D721Med (cell line): Measurements from ENCODE around the gene FLYWCH1.
A peak's percentile ranks its signal among the peaks of the same experiment; 100 is the strongest.

ENCODE experiments used
- DNase-seq: peaks from one replicate; pipeline ENCODE4 v3.0.0; 2011; ENCODE audit warnings: low spot score; ENCODE audit not compliant: insufficient read length
- FAIRE-seq: peaks from 2 replicates; lab custom pipeline; 2011; peaks lifted over from hg19 to GRCh38; lab: Jason Lieb, UNC
- TF ChIP-seq, protein P1 (sequence below): IDR thresholded peaks from 2 replicates; pipeline ENCODE4 v1.5.1; 2012; ENCODE audit warnings: mild to moderate bottlenecking, control low read depth; ENCODE audit not compliant: insufficient read depth; ENCODE audit errors: missing control alignments

Gene FLYWCH1

DNA sequence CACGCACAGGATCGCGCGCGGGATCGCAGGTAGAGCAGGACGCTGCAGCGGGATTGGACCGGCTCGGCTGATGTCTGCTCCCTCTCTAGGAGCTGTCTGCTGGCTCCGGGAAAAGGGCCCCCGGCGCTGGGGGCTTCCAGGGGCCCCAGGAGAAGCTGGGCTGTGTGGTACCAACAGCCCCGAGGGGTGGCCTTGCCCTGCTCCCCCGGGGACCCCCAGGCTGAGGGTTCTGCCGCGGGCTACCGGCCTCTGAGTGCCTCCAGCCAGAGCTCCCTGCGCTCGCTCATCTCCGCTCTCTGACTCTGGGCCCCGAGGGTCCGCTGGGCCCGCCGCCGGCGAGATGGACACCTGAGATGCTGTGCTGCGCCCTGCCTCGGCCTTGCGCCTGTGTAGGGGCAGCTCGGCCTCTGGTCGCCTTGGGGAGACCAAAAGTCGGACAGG is 56.0 kb downstream of the FLYWCH1 start:
- DNase-seq = no peak
- FAIRE-seq = no peak
- TF ChIP-seq, protein P1, sequence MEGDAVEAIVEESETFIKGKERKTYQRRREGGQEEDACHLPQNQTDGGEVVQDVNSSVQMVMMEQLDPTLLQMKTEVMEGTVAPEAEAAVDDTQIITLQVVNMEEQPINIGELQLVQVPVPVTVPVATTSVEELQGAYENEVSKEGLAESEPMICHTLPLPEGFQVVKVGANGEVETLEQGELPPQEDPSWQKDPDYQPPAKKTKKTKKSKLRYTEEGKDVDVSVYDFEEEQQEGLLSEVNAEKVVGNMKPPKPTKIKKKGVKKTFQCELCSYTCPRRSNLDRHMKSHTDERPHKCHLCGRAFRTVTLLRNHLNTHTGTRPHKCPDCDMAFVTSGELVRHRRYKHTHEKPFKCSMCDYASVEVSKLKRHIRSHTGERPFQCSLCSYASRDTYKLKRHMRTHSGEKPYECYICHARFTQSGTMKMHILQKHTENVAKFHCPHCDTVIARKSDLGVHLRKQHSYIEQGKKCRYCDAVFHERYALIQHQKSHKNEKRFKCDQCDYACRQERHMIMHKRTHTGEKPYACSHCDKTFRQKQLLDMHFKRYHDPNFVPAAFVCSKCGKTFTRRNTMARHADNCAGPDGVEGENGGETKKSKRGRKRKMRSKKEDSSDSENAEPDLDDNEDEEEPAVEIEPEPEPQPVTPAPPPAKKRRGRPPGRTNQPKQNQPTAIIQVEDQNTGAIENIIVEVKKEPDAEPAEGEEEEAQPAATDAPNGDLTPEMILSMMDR = no peak

DNA sequence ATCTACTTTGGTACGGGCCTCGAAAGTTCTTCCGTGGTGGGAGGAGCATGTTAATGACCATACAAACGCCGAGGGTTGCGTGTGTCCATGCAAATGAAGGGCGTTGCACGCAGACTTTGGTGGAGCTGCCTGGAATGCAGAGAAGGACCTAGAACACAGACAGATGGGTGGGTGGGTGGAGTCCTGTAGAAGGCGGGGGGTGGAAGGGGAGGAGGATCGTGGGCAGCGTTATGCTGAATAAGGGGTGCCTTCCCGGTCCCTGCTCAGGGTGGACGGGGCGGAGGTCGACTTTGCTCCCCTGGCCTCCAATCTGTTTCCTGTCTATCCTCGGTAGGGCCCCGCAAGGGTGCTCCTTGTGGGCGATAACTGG is 56.6 kb downstream of the FLYWCH1 start:
- DNase-seq (peak; percentile 81), FAIRE-seq (no peak)
- TF ChIP-seq, protein P1 = no peak

DNA sequence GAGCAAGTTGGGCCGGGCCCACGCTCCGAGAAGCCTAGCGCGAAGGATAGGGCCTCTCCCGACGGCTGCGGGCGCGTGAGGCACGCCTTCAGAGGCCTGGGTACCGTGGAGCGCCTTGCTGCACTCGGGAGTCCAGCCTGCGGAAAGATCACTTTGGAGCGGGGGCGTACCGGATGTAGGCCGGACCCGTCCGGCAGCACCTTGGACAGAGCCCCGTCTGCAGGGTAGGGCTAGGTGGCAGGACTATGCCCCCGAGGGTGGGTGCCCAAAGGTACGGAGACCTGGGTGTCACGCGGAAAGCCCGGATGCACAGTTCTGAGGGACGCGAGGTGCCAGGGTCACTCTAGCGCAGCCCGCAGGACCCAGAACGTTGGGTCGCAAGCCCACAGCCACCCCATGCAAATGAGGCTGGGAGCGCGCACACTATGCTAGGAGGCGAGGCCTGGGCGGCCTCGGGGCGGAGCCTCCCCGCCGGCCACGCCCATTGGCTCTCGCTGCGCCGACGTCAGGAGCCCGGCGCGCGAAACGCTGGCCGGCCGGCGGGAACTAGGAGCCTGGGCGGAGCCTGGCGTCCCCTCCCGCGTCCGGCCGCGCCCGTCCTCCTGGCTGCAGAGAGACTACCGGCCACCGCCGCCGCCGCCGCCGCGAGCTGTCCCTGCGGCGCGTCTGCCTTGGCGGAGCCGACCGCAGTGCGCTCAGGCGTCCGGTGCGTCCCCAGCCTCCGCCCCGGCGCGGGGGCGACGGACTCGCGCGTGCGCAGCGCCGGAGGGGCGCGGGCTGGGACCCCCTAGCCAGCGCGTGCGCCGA is 57.2 kb downstream of the FLYWCH1 start, which contains the start of gene PAQR4:
Gene PAQR4 (plus strand): TSS at position 611 of the 807 bp plus-strand sequence. CDS start 327 bp downstream, outside the sequence.
- TF ChIP-seq, protein P1 = no peak
- DNase-seq (peak; percentile 95), FAIRE-seq (no peak)

DNA sequence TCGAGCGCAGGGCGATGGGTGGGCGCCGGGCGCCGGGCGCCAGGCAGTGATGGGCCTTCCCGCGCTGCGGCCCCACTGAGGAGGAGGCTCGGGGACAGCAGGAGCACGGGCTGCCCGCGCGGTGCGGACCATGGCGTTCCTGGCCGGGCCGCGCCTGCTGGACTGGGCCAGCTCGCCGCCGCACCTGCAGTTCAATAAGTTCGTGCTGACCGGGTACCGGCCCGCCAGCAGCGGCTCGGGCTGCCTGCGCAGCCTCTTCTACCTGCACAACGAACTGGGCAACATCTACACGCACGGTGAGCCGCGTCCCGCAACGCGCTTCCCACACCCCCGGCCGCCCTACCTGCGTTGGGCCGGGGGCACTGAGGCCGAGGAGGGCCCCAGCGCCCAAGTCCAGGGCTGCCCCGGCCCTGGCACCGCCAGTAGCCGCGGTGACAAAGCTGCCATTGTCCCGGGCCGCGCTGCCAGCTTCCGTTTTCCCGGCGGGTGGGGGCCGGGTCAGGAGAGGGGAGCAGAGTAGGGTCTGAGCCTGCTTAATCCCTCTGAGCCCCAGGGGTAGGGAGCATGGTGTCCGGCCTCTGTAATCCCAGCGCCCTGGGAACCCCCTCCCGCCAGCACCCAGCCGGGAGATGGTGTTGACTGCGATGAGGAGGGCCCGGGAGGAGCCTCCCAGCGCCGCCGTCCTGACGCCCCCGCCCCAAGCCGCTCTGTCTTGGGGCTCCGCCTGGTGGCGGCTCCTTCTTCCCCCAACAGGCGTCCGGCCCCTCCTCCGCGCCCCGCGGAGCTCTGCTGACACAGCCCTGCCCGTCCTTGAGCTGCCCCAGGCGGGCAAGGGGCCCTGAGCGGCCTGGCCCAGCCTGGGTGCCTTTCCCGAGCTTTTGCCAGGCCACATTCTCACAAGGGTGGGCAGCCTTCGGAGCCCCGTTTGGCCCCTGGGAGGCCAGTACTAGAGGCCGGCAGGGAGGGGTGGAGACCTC is 58.1 kb downstream of the FLYWCH1 start:
- FAIRE-seq (no peak), DNase-seq (peak; percentile 51)
- TF ChIP-seq, protein P1 = peak; percentile 41

DNA sequence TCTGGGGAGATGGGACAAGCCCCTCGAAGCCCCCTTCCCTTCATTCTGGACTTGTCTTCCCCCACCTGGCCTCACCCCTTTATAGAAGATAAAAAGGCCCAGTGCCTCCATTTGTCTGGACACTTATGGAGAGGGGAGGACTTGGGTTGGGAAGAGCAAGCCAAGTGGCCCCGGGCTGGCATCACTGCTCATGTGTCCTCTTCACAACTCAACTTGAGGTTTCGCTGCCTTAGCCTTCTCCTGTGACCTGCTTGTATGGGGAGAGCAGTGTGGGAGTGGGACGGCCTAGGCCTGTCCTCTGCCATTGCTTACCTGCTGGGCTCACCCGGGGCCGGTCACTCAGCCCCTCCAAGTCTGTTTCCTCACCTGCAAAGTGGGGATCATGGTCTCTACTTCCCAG is 58.8 kb downstream of the FLYWCH1 start:
- TF ChIP-seq, protein P1 = no peak
- DNase-seq (no peak), FAIRE-seq (no peak)

DNA sequence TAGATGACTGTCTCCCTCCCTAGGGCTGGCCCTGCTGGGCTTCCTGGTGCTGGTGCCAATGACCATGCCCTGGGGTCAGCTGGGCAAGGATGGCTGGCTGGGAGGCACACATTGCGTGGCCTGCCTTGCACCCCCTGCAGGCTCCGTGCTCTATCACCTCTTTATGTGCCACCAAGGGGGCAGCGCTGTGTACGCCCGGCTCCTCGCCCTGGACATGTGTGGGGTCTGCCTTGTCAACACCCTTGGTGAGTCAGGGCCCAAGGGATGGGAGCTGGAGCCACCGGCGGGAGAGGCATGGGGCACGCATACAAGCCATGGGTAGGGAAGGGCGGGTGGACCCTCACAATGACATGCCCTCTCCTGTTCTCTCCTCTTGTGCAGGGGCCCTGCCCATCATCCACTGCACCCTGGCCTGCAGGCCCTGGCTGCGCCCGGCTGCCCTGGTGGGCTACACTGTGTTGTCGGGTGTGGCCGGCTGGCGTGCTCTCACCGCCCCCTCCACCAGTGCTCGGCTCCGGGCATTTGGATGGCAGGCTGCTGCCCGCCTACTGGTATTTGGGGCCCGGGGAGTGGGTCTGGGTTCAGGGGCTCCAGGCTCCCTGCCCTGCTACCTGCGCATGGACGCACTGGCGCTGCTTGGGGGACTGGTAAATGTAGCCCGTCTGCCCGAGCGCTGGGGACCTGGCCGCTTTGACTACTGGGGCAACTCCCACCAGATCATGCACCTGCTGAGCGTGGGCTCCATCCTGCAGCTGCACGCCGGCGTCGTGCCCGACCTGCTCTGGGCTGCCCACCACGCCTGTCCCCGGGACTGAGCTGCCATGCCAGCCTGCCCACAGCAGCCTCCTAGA is 59.6 kb downstream of the FLYWCH1 start:
- DNase-seq = no peak
- FAIRE-seq = no peak
- TF ChIP-seq, protein P1 = no peak
